T-cell (primary cell): Measurements from ENCODE around the gene KLHL35. TPM values are rescaled to one million over a fixed set of nuclear protein-coding genes. Genes with fewer than 3 reads are reported as not detected.

Experiments used
- ATAC-seq, 4 experiments: fragments of 200-7000 bp in 3 of 4; fragments of 150-1000 bp in 1 of 4; cut with Tn5 transposase; replicated peaks in 1 of 4; 1 replicate in 3 of 4; 2 replicates in 1 of 4; pipeline ENCODE4 v1.10.0; 2021; ENCODE audit warnings: moderate library complexity in 3 of 4, mild to moderate bottlenecking in 2 of 4, moderate number of reproducible peaks in 1 of 4
- CTCF ChIA-PET, 2 donors: fragments of 300-600 bp; sonication (Branson Sonifier 250); formaldehyde crosslinking; loops; one replicate each; lab custom pipeline; 2022; ENCODE audit warnings: antibody characterized with exemption in 2 of 2; lab: Charles Lee
- POLR2A ChIA-PET, 2 donors: fragments of 300-600 bp; sonication (Branson Sonifier 250); formaldehyde crosslinking; loops; one replicate each; lab custom pipeline; 2022; ENCODE audit warnings: antibody characterized with exemption in 2 of 2; lab: Charles Lee
- DNase-seq, 35 experiments: peaks; one replicate each; pipeline versions ENCODE4 v3.0.0 to v3.0.0-alpha.2; 2013 to 2023
- H3K27ac ChIP-seq: one replicate; pipeline ENCODE4 v1.5.1; 2013; ENCODE audit warnings: low read length
- H3K27me3 ChIP-seq, 2 experiments: replicated peaks in 1 of 2; 1 replicate in 1 of 2; 2 replicates in 1 of 2; pipeline versions ENCODE4 v1.6.1 to v1.7.0; 2013; ENCODE audit warnings: low read length in 1 of 2, mixed read lengths in 1 of 2; ENCODE audit not compliant: control insufficient read depth in 2 of 2, insufficient read depth in 2 of 2; ENCODE audit errors: extremely low read depth in 1 of 2
- H3K36me3 ChIP-seq, 2 donors: 1 replicate in 1 of 2; 2 replicates in 1 of 2; pipeline versions ENCODE4 v1.6.1 to v1.7.0; 2013; ENCODE audit warnings: low read length in 1 of 2; ENCODE audit not compliant: control insufficient read depth in 2 of 2, insufficient read depth in 1 of 2; ENCODE audit errors: extremely low read depth in 1 of 2
- H3K4me1 ChIP-seq, 2 experiments: 1 replicate in 1 of 2; 2 replicates in 1 of 2; pipeline versions ENCODE4 v1.6.1 to v1.7.0; 2013; ENCODE audit warnings: low read length in 2 of 2, mixed read lengths in 1 of 2; ENCODE audit not compliant: insufficient read depth in 2 of 2, control insufficient read depth in 1 of 2; ENCODE audit errors: extremely low read depth in 1 of 2
- H3K4me3 ChIP-seq, 2 donors: 1 replicate in 1 of 2; 2 replicates in 1 of 2; pipeline versions ENCODE4 v1.5.1 to v1.7.0; 2013; ENCODE audit warnings: mild to moderate bottlenecking in 2 of 2, low read length in 1 of 2, moderate library complexity in 1 of 2; ENCODE audit not compliant: control insufficient read depth in 1 of 2; ENCODE audit errors: extremely low read depth in 1 of 2
- H3K9me3 ChIP-seq: 2 replicates; pipeline ENCODE4 v1.7.0; 2013
- H3K27ac Mint-ChIP-seq, 2 donors: one replicate each; pipeline ENCODE4 v1.8.0; 2020 to 2021; ENCODE audit warnings: mild to moderate bottlenecking in 2 of 2, mixed read lengths in 2 of 2
- H3K27me3 Mint-ChIP-seq, 2 donors: one replicate each; pipeline ENCODE4 v1.8.0; 2021 to 2022; ENCODE audit warnings: mixed read lengths in 2 of 2
- H3K36me3 Mint-ChIP-seq: one replicate; pipeline ENCODE4 v1.8.0; 2021; ENCODE audit warnings: mixed read lengths
- H3K4me1 Mint-ChIP-seq, 3 donors: one replicate each; pipeline ENCODE4 v1.8.0; 2020 to 2022; ENCODE audit warnings: mixed read lengths in 3 of 3, mild to moderate bottlenecking in 1 of 3
- H3K4me3 Mint-ChIP-seq, 3 donors: one replicate each; pipeline ENCODE4 v1.8.0; 2020 to 2022; ENCODE audit warnings: mild to moderate bottlenecking in 3 of 3, mixed read lengths in 3 of 3, moderate library complexity in 3 of 3
- H3K9me3 Mint-ChIP-seq, 3 donors: one replicate each; pipeline ENCODE4 v1.8.0; 2020 to 2022; ENCODE audit warnings: mixed read lengths in 3 of 3
- WGBS: methylation state at CpG from one replicate; pipeline ENCODE4 v1.1.5; 2013; ENCODE audit warnings: missing lambda C conversion rate; ENCODE audit not compliant: insufficient coverage; 5-methylcytosine and 5-hydroxymethylcytosine counted together
- total RNA-seq, 35 experiments: library from RNA in 6 of 35; stranded (reverse) in 6 of 35; fragments of 120-200 nt in 1 of 35; gene quantifications; one replicate each; pipeline versions ENCODE4 v1.2.1 to v1.2.4 and lab custom pipeline; 2013 to 2026

KLHL35 gene
- total RNA-seq, 5 donors from 2014 or later (not counting 1 experiment from before 2014, with no cell fraction given) = 0.33 to 2.9 (median 1.5) TPM

GRCh38 chr11:75430714-75431532 is 2.1 kb downstream of the KLHL35 start:
- H3K4me1 Mint-ChIP-seq = peaks cover 18 to 30% (median 24%) of the 10 kb centered on the region in 3 donors
- H3K9me3 Mint-ChIP-seq = no peaks in the 10 kb centered on the region
- Histone ChIP-seq H3K4me3 (peak overlapping the region; percentile 38 to 70), H3K9me3 (no peaks in the 10 kb centered on the region), H3K27me3 (peaks cover 5 to 68% of the 10 kb centered on the region in 2 experiments), H3K27ac (no peak overlapping the region), H3K36me3 (no peaks in the 10 kb centered on the region), H3K4me1 (peaks cover 0 to 30% of the 10 kb centered on the region in 2 experiments)
- ChIA-PET POLR2A (no interaction called here), CTCF (interaction anchor here in 1 of 2 donors (0.9 kb wide), 1 partner anchor 45 kb away, joined by 3 read pairs; no protein-coding TSS in a partner anchor)
- peak overlapping the region; percentile 76 to 83 (median 78) for H3K4me3 Mint-ChIP-seq
- peak in 1 of 4 experiments; percentile 13 for ATAC-seq
- 27% methylated on average over 22 of the region's 32 CpGs for WGBS
- H3K27ac Mint-ChIP-seq = peak overlapping the region; percentile 49 to 84
- H3K36me3 Mint-ChIP-seq = peaks cover 8% of the 10 kb centered on the region
- no peak for DNase-seq
- H3K27me3 Mint-ChIP-seq = peaks cover 43 to 48% of the 10 kb centered on the region in 2 donors

- no peaks in the 10 kb centered on the region for H3K9me3 ChIP-seq
- peaks cover 5 to 61% of the 10 kb centered on the region in 2 experiments for H3K27me3 ChIP-seq
- H3K4me1 ChIP-seq = peaks cover 0 to 30% of the 10 kb centered on the region in 2 experiments
- no peak overlapping the region for H3K27ac ChIP-seq
- peak overlapping the region; percentile 38 to 70 for H3K4me3 ChIP-seq
- H3K27me3 Mint-ChIP-seq = peaks cover 43 to 48% of the 10 kb centered on the region in 2 donors
- H3K27ac Mint-ChIP-seq = peak overlapping the region; percentile 49 to 84
- peaks cover 18 to 30% (median 24%) of the 10 kb centered on the region in 3 donors for H3K4me1 Mint-ChIP-seq
- ATAC-seq (peak; percentile 72 to 77 (median 73)), DNase-seq (peak; percentile 32 to 79 (median 52))
- H3K9me3 Mint-ChIP-seq = no peaks in the 10 kb centered on the region
- ChIA-PET CTCF (interaction anchor here in 1 of 2 donors (0.9 to 1.1 kb wide), 2 partner anchors 45 to 95 kb away, joined by 3 read pairs; partner anchors contain the start of gene GDPD5), POLR2A (no interaction called here)
- 2% methylated on average over 134 of the region's 134 CpGs for WGBS
- H3K4me3 Mint-ChIP-seq = peak overlapping the region; percentile 76 to 83 (median 79)
- peaks cover 4% of the 10 kb centered on the region for H3K36me3 Mint-ChIP-seq
- H3K36me3 ChIP-seq = no peaks in the 10 kb centered on the region
These were observed 2.9 kb downstream of the KLHL35 start for GRCh38 chr11:75429902-75430713.

GRCh38 chr11:75429641-75429901 is 3.4 kb downstream of the KLHL35 start:
- Histone ChIP-seq H3K4me1 (peaks cover 0 to 30% of the 10 kb centered on the region in 2 experiments), H3K9me3 (no peaks in the 10 kb centered on the region), H3K36me3 (no peaks in the 10 kb centered on the region), H3K27ac (no peak overlapping the region), H3K4me3 (peak overlapping the region in 1 of 2 donors; percentile 12), H3K27me3 (peaks cover 5 to 57% of the 10 kb centered on the region in 2 experiments)
- H3K36me3 Mint-ChIP-seq = no peaks in the 10 kb centered on the region
- H3K27me3 Mint-ChIP-seq = peaks cover 43 to 46% of the 10 kb centered on the region in 2 donors
- no peak for ATAC-seq
- no peak for DNase-seq
- ChIA-PET CTCF (interaction anchor here in 1 of 2 donors (1.1 kb wide), 1 partner anchor 96 kb away, joined by 3 read pairs; the partner anchor contains the start of gene GDPD5), POLR2A (no interaction called here)
- H3K27ac Mint-ChIP-seq = peak overlapping the region in 1 of 2 donors; percentile 72
- WGBS = 27% methylated on average over 25 of the region's 25 CpGs
- no peaks in the 10 kb centered on the region for H3K9me3 Mint-ChIP-seq
- H3K4me1 Mint-ChIP-seq = peaks cover 18 to 30% (median 24%) of the 10 kb centered on the region in 3 donors
- H3K4me3 Mint-ChIP-seq = peak overlapping the region; percentile 67 to 79 (median 78)

- WGBS = 81% methylated on average over 12 of the region's 16 CpGs
- H3K4me1 ChIP-seq = peaks cover 0 to 30% of the 10 kb centered on the region in 2 experiments
- H3K4me1 Mint-ChIP-seq = peaks cover 18 to 30% (median 24%) of the 10 kb centered on the region in 3 donors
- H3K4me3 ChIP-seq = peak overlapping the region in 1 of 2 donors; percentile 12
- no peaks in the 10 kb centered on the region for H3K9me3 ChIP-seq
- H3K27ac Mint-ChIP-seq = peak overlapping the region; percentile 34 to 72
- H3K36me3 Mint-ChIP-seq = no peaks in the 10 kb centered on the region
- peaks cover 5 to 53% of the 10 kb centered on the region in 2 experiments for H3K27me3 ChIP-seq
- H3K4me3 Mint-ChIP-seq = peak overlapping the region; percentile 67 to 79 (median 78)
- ATAC-seq (no peak), DNase-seq (no peak)
- ChIA-PET POLR2A (no interaction called here), CTCF (interaction anchor here in 1 of 2 donors (1.1 kb wide), 1 partner anchor 96 kb away, joined by 3 read pairs; the partner anchor contains the start of gene GDPD5)
- H3K36me3 ChIP-seq = no peaks in the 10 kb centered on the region
- H3K27me3 Mint-ChIP-seq = peaks cover 39 to 43% of the 10 kb centered on the region in 2 donors
- no peak overlapping the region for H3K27ac ChIP-seq
- no peaks in the 10 kb centered on the region for H3K9me3 Mint-ChIP-seq
These were observed 3.9 kb downstream of the KLHL35 start for GRCh38 chr11:75428989-75429640.

- Mint-ChIP-seq H3K4me3 (peak overlapping the region; percentile 59 to 79 (median 67)), H3K4me1 (peaks cover 18 to 30% (median 24%) of the 10 kb centered on the region in 3 donors), H3K36me3 (no peaks in the 10 kb centered on the region), H3K27ac (no peak overlapping the region), H3K9me3 (no peaks in the 10 kb centered on the region), H3K27me3 (peaks cover 36 to 38% of the 10 kb centered on the region in 2 donors)
- Histone ChIP-seq H3K4me1 (peaks cover 0 to 30% of the 10 kb centered on the region in 2 experiments), H3K9me3 (no peaks in the 10 kb centered on the region), H3K4me3 (peak overlapping the region in 1 of 2 donors; percentile 32), H3K27me3 (peaks cover 5 to 45% of the 10 kb centered on the region in 2 experiments), H3K36me3 (peaks cover 0 to under 1% of the 10 kb centered on the region in 2 donors), H3K27ac (no peak overlapping the region)
- ChIA-PET CTCF (no interaction called here), POLR2A (no interaction called here)
- peak; percentile 25 to 73 (median 63) for ATAC-seq
- DNase-seq = peak in 33 of 35 experiments; percentile 24 to 84 (median 67)
- whole genome bisulfite sequencing = 24% methylated on average over 26 of the region's 32 CpGs
These were observed 4.7 kb downstream of the KLHL35 start for GRCh38 chr11:75428281-75428724.
